HG02970 (cell line): ENCODE results near the gene ERGIC1.

Source experiments
- ATAC-seq: cut with Tn5 transposase; IDR thresholded peaks from one replicate; pipeline ENCODE4 v1.9.1; 2021; ENCODE audit warnings: mild to moderate bottlenecking, moderate library complexity, moderate number of reproducible peaks; ENCODE audit not compliant: unreplicated experiment, low FRiP score

Gene ERGIC1

GRCh38 chr5:172825610-172826204, 8.3 kb upstream of the ERGIC1 start:
- no peak for ATAC-seq

- no peak for ATAC-seq
Measured at GRCh38 chr5:172827841-172828240, 6.2 kb upstream of the ERGIC1 start.

- ATAC-seq = no peak
Measured at GRCh38 chr5:172828911-172829431, 5.1 kb upstream of the ERGIC1 start.

- ATAC-seq = no peak
Measured at GRCh38 chr5:172830275-172830799, 3.7 kb upstream of the ERGIC1 start.

- ATAC-seq = no peak
Measured at GRCh38 chr5:172830876-172831662, 3.0 kb upstream of the ERGIC1 start.

GRCh38 chr5:172832383-172833315, 1.4 kb upstream of the ERGIC1 start:
- no peak for ATAC-seq

GRCh38 chr5:172833372-172833685, 722 bp upstream of the ERGIC1 start:
- ATAC-seq = no peak

- no peak for ATAC-seq
Measured at GRCh38 chr5:172834415-172835289, 601 bp downstream of the ERGIC1 start.

- no peak for ATAC-seq
Measured at GRCh38 chr5:172835290-172835993, 1.4 kb downstream of the ERGIC1 start.

- ATAC-seq = no peak
Measured at GRCh38 chr5:172835994-172836356, 1.9 kb downstream of the ERGIC1 start.

GRCh38 chr5:172837640-172838039, 3.6 kb downstream of the ERGIC1 start:
- ATAC-seq = peak; percentile 45

- no peak for ATAC-seq
Measured at GRCh38 chr5:172838151-172838875, 4.3 kb downstream of the ERGIC1 start.

GRCh38 chr5:172839669-172840431, 5.8 kb downstream of the ERGIC1 start:
- ATAC-seq = no peak

GRCh38 chr5:172840432-172841154, 6.5 kb downstream of the ERGIC1 start:
- no peak for ATAC-seq

GRCh38 chr5:172841256-172841655, 7.2 kb downstream of the ERGIC1 start:
- ATAC-seq = no peak

- no peak for ATAC-seq
Measured at GRCh38 chr5:172843825-172844576, 9.9 kb downstream of the ERGIC1 start.

GRCh38 chr5:172844577-172844838, 10.5 kb downstream of the ERGIC1 start:
- no peak for ATAC-seq
